Fibroblast of lung (primary cell): ENCODE measurements around the gene AJUBA. TPM values are rescaled to one million over a fixed set of nuclear protein-coding genes. Genes with fewer than 3 reads are reported as not detected.
A peak's percentile ranks its signal among the peaks of the same experiment; 100 is the strongest.
"Not testable (repeated sequence)": the region's sequence is repeated elsewhere in the genome, so short reads cannot be mapped to it uniquely, and the experiment has no call there.

Experiments used
- DNase-seq, 2 donors: peaks; one replicate each; pipeline versions ENCODE4 v3.0.0 to v3.0.0-alpha.2; 2010; ENCODE audit warnings: low read depth in 2 of 2
- H2AFZ ChIP-seq: 2 replicates; pipeline ENCODE4 v1.5.1; 2012; ENCODE audit warnings: low read length, control low read depth, inconsistent platforms
- H3K27ac ChIP-seq: 2 replicates; pipeline ENCODE4 v1.5.1; 2011; ENCODE audit warnings: low read length, control low read depth; ENCODE audit not compliant: insufficient read depth
- H3K27me3 ChIP-seq: 2 replicates; pipeline ENCODE4 v1.5.1; 2011; ENCODE audit warnings: mild to moderate bottlenecking, low read length; ENCODE audit not compliant: control insufficient read depth, insufficient read depth
- H3K36me3 ChIP-seq: 2 replicates; pipeline ENCODE4 v1.5.1; 2011; ENCODE audit warnings: low read length; ENCODE audit not compliant: control insufficient read depth, insufficient read depth
- H3K4me1 ChIP-seq: 2 replicates; pipeline ENCODE4 v1.5.1; 2011; ENCODE audit warnings: low read length; ENCODE audit not compliant: control insufficient read depth, insufficient read depth; ENCODE audit errors: extremely low read depth
- H3K4me2 ChIP-seq: 2 replicates; pipeline ENCODE4 v1.5.1; 2011; ENCODE audit warnings: low read length, control low read depth; ENCODE audit not compliant: insufficient read depth; ENCODE audit errors: extremely low read depth
- H3K4me3 ChIP-seq, 4 experiments: fragments of 200-600 bp in 1 of 4; sonication (generic) in 1 of 4; replicated peaks in 1 of 4; 2 replicates each; pipeline ENCODE4 v1.5.1; 2011 to 2016; ENCODE audit warnings: low read length in 4 of 4, low read depth in 3 of 4, mild to moderate bottlenecking in 3 of 4, control low read depth in 2 of 4, inconsistent platforms in 1 of 4, mixed read lengths in 1 of 4; ENCODE audit not compliant: insufficient read depth in 1 of 4; ENCODE audit errors: control extremely low read depth in 1 of 4
- H3K79me2 ChIP-seq: 2 replicates; pipeline ENCODE4 v1.5.1; 2012; ENCODE audit warnings: mild to moderate bottlenecking, low read length, inconsistent platforms; ENCODE audit not compliant: control insufficient read depth, insufficient read depth
- H3K9ac ChIP-seq: 2 replicates; pipeline ENCODE4 v1.5.1; 2011; ENCODE audit warnings: mild to moderate bottlenecking, low read length, control low read depth; ENCODE audit not compliant: insufficient read depth
- H3K9me3 ChIP-seq: 2 replicates; pipeline ENCODE4 v1.5.1; 2012; ENCODE audit warnings: low read depth, low read length; ENCODE audit not compliant: control insufficient read depth, insufficient read depth
- H4K20me1 ChIP-seq: 2 replicates; pipeline ENCODE4 v1.5.1; 2011; ENCODE audit warnings: low read length; ENCODE audit not compliant: control insufficient read depth, insufficient read depth; ENCODE audit errors: extremely low read depth
- EZH2 ChIP-seq: IDR thresholded peaks from 2 replicates; pipeline ENCODE4 v1.5.1; 2012; ENCODE audit warnings: low read length, control low read depth, mild to moderate bottlenecking; ENCODE audit errors: missing control alignments
- polyA plus RNA-seq, 2 donors: library from polyadenylated mRNA; depleted of rRNA in 1 of 2; stranded (reverse) in 1 of 2; unstranded in 1 of 2; fragments of >200 nt; gene quantifications; 2 replicates each; pipeline ENCODE4 v1.2.1, GENCODE V29; 2011 to 2012; ENCODE audit warnings: missing spikeins in 1 of 2
- total RNA-seq: library from RNA; depleted of rRNA; stranded (reverse); fragments of >200 nt; gene quantifications from 2 replicates; pipeline ENCODE4 v1.2.1, GENCODE V29; 2014
- TF ChIP-seq, protein P1 (sequence below), 2 donors: IDR thresholded peaks in 1 of 2; conservative IDR thresholded peaks in 1 of 2; 1 replicate in 1 of 2; 2 replicates in 1 of 2; pipeline ENCODE4 v1.5.1; 2011 to 2012; ENCODE audit warnings: low read length in 2 of 2, control low read depth in 1 of 2, inconsistent platforms in 1 of 2, low read depth in 1 of 2, mild to moderate bottlenecking in 1 of 2

The AJUBA gene
- total and polyA plus RNA-seq, 2 donors (not counting 1 experiment from before 2014, with no cell fraction given): 41.3 to 84.9 TPM

DNA sequence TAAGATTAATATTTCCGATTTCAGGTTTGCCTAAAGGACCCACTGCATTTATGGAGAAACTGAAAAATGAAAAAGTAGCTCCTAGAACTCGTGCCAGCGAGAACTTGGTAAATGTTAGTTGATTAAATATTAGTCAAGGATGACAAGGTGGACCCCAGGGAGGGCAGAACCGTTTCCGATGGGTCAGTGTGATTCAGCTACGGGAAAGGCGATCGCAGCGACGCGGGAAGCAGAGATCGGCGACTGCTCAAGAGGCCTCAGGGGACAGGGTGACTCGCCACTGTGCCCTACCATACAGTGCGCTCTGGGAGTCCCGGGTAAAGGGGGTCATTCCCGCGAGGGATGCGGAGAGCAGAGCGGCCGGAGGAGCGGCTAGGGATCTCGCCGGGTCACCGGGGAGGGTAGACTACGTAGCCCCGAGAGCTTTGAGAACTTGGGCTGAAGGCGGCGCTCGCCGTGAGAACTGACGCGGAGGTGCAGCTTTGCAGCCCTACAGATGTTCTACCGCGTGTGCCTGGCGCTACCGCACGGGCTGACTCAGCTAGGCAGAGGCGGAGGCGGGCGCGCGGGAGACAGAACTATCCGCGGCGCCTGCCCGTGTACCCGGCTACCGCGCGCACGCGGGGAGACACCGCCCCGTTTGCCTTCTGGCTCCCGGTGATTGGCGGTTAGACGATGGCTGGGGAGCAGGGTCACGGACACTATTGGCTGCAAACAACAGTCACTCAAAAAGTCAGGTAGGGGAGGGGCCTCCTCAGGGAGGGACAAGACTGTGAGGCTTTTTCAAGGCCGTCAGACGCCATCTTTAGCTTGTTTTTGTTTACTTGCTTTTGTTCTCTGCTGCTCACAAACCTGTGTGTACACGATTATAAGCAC is 24.4 kb upstream of the AJUBA start:
- no peaks in the 10 kb centered on the region for H3K36me3 ChIP-seq
- peaks cover 6% of the 10 kb centered on the region for H3K4me1 ChIP-seq
- H3K4me3 ChIP-seq: peak overlapping the region; percentile 52 to 68 (median 64)
- H3K9me3 ChIP-seq: no peaks in the 10 kb centered on the region
- peak; percentile 96 to 98 for DNase-seq
- H3K4me2 ChIP-seq: peak overlapping the region; percentile 93
- no peak for TF ChIP-seq EZH2
- TF ChIP-seq, protein P1, sequence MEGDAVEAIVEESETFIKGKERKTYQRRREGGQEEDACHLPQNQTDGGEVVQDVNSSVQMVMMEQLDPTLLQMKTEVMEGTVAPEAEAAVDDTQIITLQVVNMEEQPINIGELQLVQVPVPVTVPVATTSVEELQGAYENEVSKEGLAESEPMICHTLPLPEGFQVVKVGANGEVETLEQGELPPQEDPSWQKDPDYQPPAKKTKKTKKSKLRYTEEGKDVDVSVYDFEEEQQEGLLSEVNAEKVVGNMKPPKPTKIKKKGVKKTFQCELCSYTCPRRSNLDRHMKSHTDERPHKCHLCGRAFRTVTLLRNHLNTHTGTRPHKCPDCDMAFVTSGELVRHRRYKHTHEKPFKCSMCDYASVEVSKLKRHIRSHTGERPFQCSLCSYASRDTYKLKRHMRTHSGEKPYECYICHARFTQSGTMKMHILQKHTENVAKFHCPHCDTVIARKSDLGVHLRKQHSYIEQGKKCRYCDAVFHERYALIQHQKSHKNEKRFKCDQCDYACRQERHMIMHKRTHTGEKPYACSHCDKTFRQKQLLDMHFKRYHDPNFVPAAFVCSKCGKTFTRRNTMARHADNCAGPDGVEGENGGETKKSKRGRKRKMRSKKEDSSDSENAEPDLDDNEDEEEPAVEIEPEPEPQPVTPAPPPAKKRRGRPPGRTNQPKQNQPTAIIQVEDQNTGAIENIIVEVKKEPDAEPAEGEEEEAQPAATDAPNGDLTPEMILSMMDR (conservative IDR thresholded peaks at IDR 0.05 in 1 of 2, IDR thresholded peaks at IDR 0.05 in 1 of 2; ENCODE audit: low read depth in 1 of 2, low read length in 2 of 2): peak; percentile 10 to 43
- H3K27ac ChIP-seq: peak overlapping the region; percentile 84
- H3K27me3 ChIP-seq: no peaks in the 10 kb centered on the region
- H4K20me1 ChIP-seq: no peaks in the 10 kb centered on the region
- H3K79me2 ChIP-seq: no peaks in the 10 kb centered on the region
- peak overlapping the region; percentile 53 for H3K9ac ChIP-seq
- peak overlapping the region; percentile 91 for H2AFZ ChIP-seq

- H2AFZ ChIP-seq: no peak overlapping the region
- no peak for TF ChIP-seq EZH2
- TF ChIP-seq, protein P1 (conservative IDR thresholded peaks at IDR 0.05 in 1 of 2, IDR thresholded peaks at IDR 0.05 in 1 of 2; ENCODE audit: low read depth in 1 of 2, low read length in 2 of 2): no peak
- H3K4me3 ChIP-seq: peak overlapping the region; percentile 52 to 68 (median 64)
- no peak overlapping the region for H3K9ac ChIP-seq
- H3K27me3 ChIP-seq: no peaks in the 10 kb centered on the region
- H3K4me2 ChIP-seq: peak overlapping the region; percentile 93
- peak in 1 of 2 donors; percentile 68 for DNase-seq
- H3K36me3 ChIP-seq: no peaks in the 10 kb centered on the region
- peaks cover 6% of the 10 kb centered on the region for H3K4me1 ChIP-seq
- H3K27ac ChIP-seq: peak overlapping the region; percentile 84
- no peaks in the 10 kb centered on the region for H4K20me1 ChIP-seq
- H3K9me3 ChIP-seq: no peaks in the 10 kb centered on the region
- H3K79me2 ChIP-seq: no peaks in the 10 kb centered on the region
Measured at GRCh38 chr14:23006188-23006534, 23.8 kb upstream of the AJUBA start.

DNA sequence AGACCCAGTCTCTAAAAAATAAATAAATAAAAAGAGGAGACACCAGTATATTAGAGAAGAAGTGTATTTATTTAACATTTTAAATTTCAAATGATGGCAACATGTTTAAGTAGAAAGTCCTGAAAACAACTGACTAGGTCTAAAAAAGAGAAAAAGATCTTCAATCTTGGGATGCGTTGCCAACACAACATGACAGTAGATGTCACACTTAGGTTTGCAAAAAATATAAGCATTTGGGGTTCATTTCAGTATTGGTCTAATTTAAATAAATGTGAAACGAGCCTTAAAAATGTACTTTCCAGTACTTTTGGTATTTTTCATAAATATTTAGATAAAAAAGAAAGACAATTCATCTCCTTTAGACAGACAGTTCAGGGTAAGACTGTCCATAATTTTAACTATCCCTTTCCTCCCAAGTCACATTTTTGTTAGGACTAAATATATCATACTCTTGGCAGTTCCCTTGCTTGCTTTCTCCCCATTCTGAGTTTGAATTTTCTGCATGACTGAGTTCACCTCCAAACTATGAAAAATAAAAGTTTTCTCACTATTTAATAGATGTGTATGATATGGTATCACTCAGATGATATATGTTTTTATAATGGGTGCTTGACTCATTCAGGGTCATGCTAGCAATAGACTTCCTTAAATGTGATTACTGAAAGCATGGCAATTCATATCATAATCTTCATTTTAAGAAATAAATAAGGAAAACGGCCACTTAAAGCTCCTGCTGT is 23.3 kb upstream of the AJUBA start:
- no peak for DNase-seq
- H3K4me2 ChIP-seq: peak overlapping the region; percentile 93
- no peaks in the 10 kb centered on the region for H3K9me3 ChIP-seq
- H2AFZ ChIP-seq: no peak overlapping the region
- H3K27me3 ChIP-seq: no peaks in the 10 kb centered on the region
- H3K4me1 ChIP-seq: peaks cover 6% of the 10 kb centered on the region
- H3K4me3 ChIP-seq: peak overlapping the region in 1 of 4 experiments; percentile 52
- H3K79me2 ChIP-seq: no peaks in the 10 kb centered on the region
- H3K27ac ChIP-seq: peak overlapping the region; percentile 84
- no peaks in the 10 kb centered on the region for H3K36me3 ChIP-seq
- TF ChIP-seq, protein P1 (conservative IDR thresholded peaks at IDR 0.05 in 1 of 2, IDR thresholded peaks at IDR 0.05 in 1 of 2; ENCODE audit: low read depth in 1 of 2, low read length in 2 of 2): no peak
- no peak for TF ChIP-seq EZH2
- H3K9ac ChIP-seq: no peak overlapping the region
- H4K20me1 ChIP-seq: no peaks in the 10 kb centered on the region

GRCh38 chr14:23004274-23004673 is 21.9 kb upstream of the AJUBA start:
- H3K79me2 ChIP-seq, H3K4me3 ChIP-seq, H3K4me1 ChIP-seq, H3K27ac ChIP-seq, DNase-seq, H3K9me3 ChIP-seq, H3K9ac ChIP-seq, H3K27me3 ChIP-seq, H3K36me3 ChIP-seq, H2AFZ ChIP-seq, H4K20me1 ChIP-seq, H3K4me2 ChIP-seq: not testable (repeated sequence)
